AG09309 (cell line): ENCODE results near the gene RAB3GAP2.
"Not testable (repeated sequence)": the region's sequence is repeated elsewhere in the genome, so short reads cannot be mapped to it uniquely, and the experiment has no call there.

ENCODE experiments used
- DNase-seq: peaks from one replicate; pipeline ENCODE4 v3.0.0-alpha.2; 2010; ENCODE audit warnings: low read depth
- H3K4me3 ChIP-seq: 2 replicates; pipeline ENCODE4 v1.5.1; 2011; ENCODE audit warnings: mild to moderate bottlenecking, low read depth, low read length, moderate library complexity; ENCODE audit not compliant: control insufficient read depth
- TF ChIP-seq, protein P1 (sequence below): IDR thresholded peaks from 2 replicates; pipeline ENCODE4 v1.5.1; 2011; ENCODE audit warnings: mild to moderate bottlenecking, low read depth, low read length, inconsistent platforms; ENCODE audit not compliant: insufficient read depth, control insufficient read depth; ENCODE audit errors: missing control alignments

The RAB3GAP2 gene

DNA sequence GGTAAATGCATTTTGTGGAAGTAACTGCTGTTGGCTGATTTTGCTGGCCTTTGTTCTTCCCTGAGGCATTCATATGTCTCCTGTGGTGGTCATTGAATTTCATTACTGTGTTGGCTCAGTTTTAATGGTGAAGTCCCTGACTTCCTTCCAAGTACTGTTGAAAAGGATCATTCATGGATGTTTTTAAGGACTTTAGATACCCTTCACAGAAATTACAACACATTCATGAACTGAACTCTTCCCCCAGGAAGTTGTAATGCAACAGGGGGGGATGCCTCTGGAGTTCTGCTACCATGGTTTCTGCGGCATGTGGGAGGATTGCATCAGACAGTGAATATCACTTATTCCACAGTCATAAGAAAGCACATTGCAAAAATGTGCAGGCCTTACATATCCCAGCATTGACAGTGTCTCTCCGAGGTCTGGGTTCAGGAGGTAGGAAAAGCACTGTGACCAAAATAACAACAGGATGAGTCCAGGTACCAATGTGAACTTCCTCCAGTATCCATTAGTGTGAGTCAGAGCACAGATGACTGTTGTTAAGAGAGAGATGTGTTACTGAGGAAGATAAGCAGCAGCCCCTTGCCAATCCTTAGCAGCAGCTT lies 2.1 kb upstream of the RAB3GAP2 start:
- TF ChIP-seq, protein P1, sequence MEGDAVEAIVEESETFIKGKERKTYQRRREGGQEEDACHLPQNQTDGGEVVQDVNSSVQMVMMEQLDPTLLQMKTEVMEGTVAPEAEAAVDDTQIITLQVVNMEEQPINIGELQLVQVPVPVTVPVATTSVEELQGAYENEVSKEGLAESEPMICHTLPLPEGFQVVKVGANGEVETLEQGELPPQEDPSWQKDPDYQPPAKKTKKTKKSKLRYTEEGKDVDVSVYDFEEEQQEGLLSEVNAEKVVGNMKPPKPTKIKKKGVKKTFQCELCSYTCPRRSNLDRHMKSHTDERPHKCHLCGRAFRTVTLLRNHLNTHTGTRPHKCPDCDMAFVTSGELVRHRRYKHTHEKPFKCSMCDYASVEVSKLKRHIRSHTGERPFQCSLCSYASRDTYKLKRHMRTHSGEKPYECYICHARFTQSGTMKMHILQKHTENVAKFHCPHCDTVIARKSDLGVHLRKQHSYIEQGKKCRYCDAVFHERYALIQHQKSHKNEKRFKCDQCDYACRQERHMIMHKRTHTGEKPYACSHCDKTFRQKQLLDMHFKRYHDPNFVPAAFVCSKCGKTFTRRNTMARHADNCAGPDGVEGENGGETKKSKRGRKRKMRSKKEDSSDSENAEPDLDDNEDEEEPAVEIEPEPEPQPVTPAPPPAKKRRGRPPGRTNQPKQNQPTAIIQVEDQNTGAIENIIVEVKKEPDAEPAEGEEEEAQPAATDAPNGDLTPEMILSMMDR, result no peak
- H3K4me3 ChIP-seq, result no peak overlapping the region
- peak; percentile 49 for DNase-seq

DNA sequence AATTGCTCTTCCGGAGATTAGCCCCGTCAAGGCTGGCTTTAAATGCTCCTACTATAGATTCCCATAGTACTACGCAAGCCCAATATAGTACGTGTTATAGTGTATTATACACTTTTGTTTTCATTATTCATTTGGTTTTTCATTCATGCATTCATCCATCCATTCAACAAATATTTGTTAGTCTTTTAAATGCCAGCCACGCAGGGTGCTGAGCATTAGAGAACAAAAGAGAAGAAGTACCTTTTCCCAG lies 513 bp upstream of the RAB3GAP2 start:
- TF ChIP-seq, protein P1, result no peak
- no peak for DNase-seq
- peak overlapping the region; percentile 85 for H3K4me3 ChIP-seq

DNA sequence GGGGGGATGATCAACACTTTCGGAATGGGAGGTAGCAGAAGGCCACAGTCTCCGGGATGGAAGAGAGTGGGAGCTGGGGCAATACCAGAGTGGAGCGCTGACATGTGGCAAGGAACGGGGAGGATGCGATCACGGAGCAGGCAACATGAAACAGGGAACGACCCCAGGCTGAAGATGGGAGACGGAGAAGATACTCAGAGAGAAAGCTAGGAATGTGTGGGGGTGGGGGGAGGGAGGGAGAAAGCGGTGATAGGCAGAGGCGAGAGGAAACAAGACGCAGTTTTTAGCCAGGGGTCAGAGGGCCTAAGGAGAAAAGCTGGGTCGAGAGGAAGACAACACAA lies 577 bp downstream of the RAB3GAP2 start:
- no peak for DNase-seq
- peak overlapping the region; percentile 85 for H3K4me3 ChIP-seq
- TF ChIP-seq, protein P1, result no peak

DNA sequence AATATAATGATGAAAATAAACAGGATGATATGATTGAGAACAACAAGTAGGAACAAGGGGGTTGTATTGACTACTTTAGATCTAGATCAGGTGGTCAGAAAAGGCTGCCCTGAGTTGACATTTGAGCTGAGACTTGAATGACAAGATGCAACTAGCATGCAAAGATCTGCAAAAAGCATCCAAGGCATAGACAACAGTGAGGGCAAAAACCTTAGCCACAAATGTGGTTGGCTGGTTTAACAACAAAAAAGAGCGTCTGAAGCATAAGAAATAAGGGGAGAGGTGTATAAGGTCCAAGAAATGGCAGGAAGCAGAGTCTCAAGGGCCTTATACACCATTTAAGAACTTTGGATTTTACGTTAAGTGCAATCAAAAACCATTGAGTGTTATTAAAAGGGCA lies 3.2 kb downstream of the RAB3GAP2 start:
- TF ChIP-seq, protein P1, result no peak
- no peak overlapping the region for H3K4me3 ChIP-seq
- DNase-seq, result no peak

DNA sequence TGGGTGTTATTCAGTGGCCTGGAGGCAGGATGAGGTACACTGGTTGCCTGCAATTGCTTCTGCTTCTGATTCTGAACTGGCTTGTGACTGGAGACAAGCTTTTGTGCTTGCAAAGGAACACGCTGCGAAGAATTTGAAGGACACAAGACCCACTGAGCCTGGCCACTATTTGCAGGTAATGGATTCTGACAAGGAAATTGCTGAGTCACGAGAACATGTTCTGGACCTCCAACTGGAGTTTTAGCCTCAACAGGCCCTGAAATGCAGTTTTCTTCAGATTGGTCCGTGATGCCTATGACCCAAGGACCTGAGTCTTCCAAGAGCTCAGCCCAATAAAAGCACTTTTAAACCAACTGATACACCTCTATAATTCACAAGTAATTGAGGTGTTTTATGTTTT lies 4.6 kb downstream of the RAB3GAP2 start:
- no peak overlapping the region for H3K4me3 ChIP-seq
- DNase-seq, result no peak
- TF ChIP-seq, protein P1, result no peak

DNA sequence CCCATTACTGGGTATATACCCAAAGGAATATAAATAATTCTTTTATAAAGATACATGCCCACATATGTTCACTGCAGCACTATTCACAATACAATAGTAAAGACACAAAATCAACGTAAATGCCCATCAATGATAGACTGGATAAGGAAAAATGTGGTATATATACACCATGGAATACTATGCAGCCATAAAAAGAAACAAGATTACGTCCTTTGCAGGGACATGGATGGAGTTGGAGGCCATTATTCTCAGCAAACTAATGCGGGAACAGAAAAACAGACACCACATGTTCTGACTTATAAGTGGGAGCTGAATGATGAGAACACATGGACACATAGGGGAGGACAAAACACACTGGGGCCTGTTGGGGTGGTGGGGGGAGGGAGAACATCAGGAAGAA lies 12.0 kb downstream of the RAB3GAP2 start:
- H3K4me3 ChIP-seq, DNase-seq: not testable (repeated sequence)

DNA sequence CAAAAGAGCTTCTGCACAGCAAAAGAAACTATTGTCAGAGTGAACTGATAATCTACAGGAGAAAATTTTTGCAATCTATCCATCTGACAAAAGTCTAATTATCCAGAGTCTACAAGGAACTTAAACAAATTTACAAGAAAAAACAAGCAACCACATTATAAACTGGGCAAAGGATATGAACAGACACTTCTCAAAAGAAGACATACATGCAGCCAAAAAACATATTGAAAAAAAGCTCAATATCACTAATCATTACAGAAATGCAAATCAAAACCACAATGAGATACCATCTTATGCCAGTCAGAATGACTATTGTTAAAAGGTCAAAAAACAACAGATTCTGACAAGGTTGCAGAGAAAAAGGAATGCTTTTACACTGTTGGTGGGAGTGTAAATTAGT lies 12.5 kb downstream of the RAB3GAP2 start:
- not testable (repeated sequence) for H3K4me3 ChIP-seq, DNase-seq

DNA sequence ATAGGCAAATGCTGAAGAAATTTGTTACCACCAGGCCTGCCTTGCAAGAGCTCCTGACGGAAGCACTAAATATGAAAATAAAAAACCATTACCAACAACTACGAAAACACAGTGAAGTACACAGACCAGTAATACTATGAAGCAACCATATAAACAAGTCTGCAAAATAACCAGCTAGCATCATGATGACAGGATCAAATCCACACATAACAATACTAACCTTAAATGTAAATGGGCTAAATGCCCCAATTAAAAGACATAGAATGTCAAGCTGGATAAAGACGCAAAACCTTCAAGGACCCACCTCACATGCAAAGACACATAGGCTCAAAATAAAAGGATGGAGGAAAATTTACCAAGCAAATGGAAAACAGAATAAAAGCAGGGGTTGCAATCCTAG lies 16.1 kb downstream of the RAB3GAP2 start:
- DNase-seq, H3K4me3 ChIP-seq: not testable (repeated sequence)
